KMS-11 (cell line): ENCODE measurements around the gene CCNJL.
"Not testable (repeated sequence)": the region's sequence is repeated elsewhere in the genome, so short reads cannot be mapped to it uniquely, and the experiment has no call there.

Experiments
- H2AFZ ChIP-seq: fragments of 200-600 bp; sonication (generic); 2 replicates; pipeline ENCODE4 v1.6.1; 2016; ENCODE audit warnings: antibody characterized with exemption, mixed run types, low read depth
- H3K27ac ChIP-seq: fragments of 200-600 bp; sonication (generic); 2 replicates; pipeline ENCODE4 v1.6.1; 2016; ENCODE audit warnings: mild to moderate bottlenecking, mixed run types
- H3K27me3 ChIP-seq: fragments of 200-600 bp; sonication (generic); 2 replicates; pipeline ENCODE4 v1.6.1; 2017; ENCODE audit warnings: mild to moderate bottlenecking, low read depth, mixed run types, moderate library complexity; ENCODE audit not compliant: insufficient read depth
- H3K36me3 ChIP-seq: fragments of 200-600 bp; sonication (generic); 2 replicates; pipeline ENCODE4 v1.6.1; 2017; ENCODE audit warnings: mild to moderate bottlenecking, mixed run types; ENCODE audit not compliant: insufficient read depth
- H3K4me1 ChIP-seq: fragments of 200-600 bp; sonication (generic); 2 replicates; pipeline ENCODE4 v1.6.1; 2016; ENCODE audit warnings: mild to moderate bottlenecking, low read depth, mixed run types; ENCODE audit not compliant: poor library complexity, severe bottlenecking
- H3K4me2 ChIP-seq: fragments of 200-600 bp; sonication (generic); 2 replicates; pipeline ENCODE4 v1.7.0; 2016; ENCODE audit warnings: mild to moderate bottlenecking, mixed run types
- H3K4me3 ChIP-seq: fragments of 200-600 bp; sonication (generic); IDR thresholded peaks from 2 replicates; pipeline ENCODE4 v1.6.1; 2017; ENCODE audit warnings: low read depth, low read length, mixed read lengths; ENCODE audit not compliant: insufficient read depth
- H3K79me2 ChIP-seq: fragments of 200-600 bp; sonication (generic); 2 replicates; pipeline ENCODE4 v1.6.1; 2016; ENCODE audit warnings: low read depth, mixed run types; ENCODE audit not compliant: insufficient read depth
- H3K9ac ChIP-seq: fragments of 200-600 bp; sonication (generic); 2 replicates; pipeline ENCODE4 v1.6.1; 2016; ENCODE audit warnings: mild to moderate bottlenecking, mixed run types
- H4K20me1 ChIP-seq: fragments of 200-600 bp; sonication (generic); 2 replicates; pipeline ENCODE4 v1.6.1; 2016; ENCODE audit warnings: mild to moderate bottlenecking, mixed run types; ENCODE audit not compliant: insufficient read depth
- TF ChIP-seq, protein P1 (sequence below): fragments of 200-600 bp; sonication (generic); conservative IDR thresholded peaks from 2 replicates; pipeline ENCODE4 v1.6.1; 2017; ENCODE audit warnings: low read depth, mild to moderate bottlenecking, antibody characterized with exemption, low read length, moderate library complexity, mixed read lengths

CCNJL gene

DNA sequence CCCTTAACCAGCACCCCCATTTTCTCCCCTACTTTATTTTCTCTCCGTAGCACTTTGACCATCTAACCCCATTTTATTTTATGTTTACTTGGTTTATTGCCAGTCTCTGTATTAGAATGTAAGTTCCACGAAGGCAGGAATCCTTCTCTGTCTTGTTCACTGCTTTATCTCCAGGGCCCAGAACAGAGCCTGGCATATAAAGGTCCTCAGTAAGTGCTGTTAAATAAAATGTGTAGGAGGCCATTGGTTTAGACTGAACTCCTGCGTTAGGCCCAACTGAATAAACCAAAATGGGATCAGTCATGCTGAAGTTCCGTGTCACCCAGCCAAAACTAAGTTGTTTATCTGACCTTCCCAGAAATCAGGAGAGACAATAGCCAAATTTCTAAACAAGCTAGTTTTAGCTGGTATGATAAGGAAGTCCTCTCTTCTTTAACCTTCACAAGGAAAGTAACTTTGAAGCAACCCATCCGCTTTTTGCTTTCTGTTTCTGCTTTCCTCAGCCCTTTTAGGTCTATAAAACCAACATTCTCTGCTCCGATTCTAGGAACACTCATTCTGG is 29.0 kb upstream of the CCNJL start:
- Histone ChIP-seq H3K27ac (no peak overlapping the region), H3K27me3 (no peaks in the 10 kb centered on the region), H3K79me2 (no peaks in the 10 kb centered on the region), H3K9ac (no peak overlapping the region), H4K20me1 (no peaks in the 10 kb centered on the region), H3K4me2 (no peak overlapping the region), H2AFZ (no peak overlapping the region), H3K36me3 (no peaks in the 10 kb centered on the region), H3K4me3 (no peak overlapping the region), H3K4me1 (no peaks in the 10 kb centered on the region)
- TF ChIP-seq, protein P1, sequence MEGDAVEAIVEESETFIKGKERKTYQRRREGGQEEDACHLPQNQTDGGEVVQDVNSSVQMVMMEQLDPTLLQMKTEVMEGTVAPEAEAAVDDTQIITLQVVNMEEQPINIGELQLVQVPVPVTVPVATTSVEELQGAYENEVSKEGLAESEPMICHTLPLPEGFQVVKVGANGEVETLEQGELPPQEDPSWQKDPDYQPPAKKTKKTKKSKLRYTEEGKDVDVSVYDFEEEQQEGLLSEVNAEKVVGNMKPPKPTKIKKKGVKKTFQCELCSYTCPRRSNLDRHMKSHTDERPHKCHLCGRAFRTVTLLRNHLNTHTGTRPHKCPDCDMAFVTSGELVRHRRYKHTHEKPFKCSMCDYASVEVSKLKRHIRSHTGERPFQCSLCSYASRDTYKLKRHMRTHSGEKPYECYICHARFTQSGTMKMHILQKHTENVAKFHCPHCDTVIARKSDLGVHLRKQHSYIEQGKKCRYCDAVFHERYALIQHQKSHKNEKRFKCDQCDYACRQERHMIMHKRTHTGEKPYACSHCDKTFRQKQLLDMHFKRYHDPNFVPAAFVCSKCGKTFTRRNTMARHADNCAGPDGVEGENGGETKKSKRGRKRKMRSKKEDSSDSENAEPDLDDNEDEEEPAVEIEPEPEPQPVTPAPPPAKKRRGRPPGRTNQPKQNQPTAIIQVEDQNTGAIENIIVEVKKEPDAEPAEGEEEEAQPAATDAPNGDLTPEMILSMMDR, result no peak

DNA sequence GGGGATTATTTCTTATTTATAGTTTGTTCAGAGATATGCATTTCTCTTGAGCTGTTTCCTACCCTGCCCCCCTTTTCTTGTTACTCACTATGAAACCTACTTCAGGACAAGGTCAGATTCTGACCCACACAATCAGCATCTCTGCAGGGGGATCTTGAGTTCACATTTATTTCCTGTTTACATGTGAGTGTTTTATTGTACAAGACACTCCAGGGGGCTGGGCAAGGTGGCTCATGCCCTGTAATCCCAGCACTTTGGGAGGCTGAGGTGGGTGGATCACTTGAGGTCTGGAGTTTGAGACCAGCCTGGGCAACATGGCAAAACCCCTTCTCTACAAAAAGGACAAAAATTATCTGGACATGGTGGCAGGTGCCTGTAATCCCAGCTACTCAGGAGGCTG is 28.1 kb upstream of the CCNJL start:
- not testable (repeated sequence) for H3K4me3 ChIP-seq, H3K4me1 ChIP-seq, H3K4me2 ChIP-seq, H2AFZ ChIP-seq, H3K79me2 ChIP-seq, H3K27ac ChIP-seq, H3K27me3 ChIP-seq, H3K9ac ChIP-seq, H4K20me1 ChIP-seq, H3K36me3 ChIP-seq

DNA sequence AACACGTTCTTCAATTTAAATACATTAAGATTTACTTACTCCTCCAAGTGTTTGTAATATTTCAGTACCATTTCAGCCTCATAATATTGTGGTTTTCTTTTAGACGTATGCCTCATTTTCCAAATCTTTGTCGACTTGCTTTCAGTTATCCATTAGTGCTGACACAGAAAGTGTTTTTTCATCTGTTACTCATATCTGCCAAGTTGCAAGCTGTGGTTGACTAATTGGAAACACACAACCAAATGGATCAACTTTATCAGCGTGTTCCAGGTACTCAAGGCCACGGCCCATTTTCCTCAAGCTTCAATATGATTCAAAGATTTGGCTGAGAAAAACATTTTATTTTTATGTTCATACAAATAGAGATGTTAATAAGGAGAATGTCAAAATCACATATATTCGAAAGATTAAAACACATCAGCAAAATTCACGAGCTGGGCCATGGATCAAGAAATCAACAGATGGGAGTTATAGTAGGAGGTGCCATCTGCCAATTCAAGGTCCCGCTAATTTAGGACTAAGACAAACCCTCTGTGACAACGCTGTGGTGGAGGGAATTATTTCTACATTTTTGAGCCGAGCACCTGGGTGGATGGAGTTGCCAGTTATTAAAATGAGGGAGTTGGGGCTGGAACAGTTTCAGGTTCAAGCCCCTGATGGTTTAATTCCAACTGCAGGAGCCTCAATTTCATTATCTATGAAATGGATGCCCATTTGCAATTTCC is 27.2 kb upstream of the CCNJL start:
- Histone ChIP-seq H3K4me2 (no peak overlapping the region), H3K79me2 (no peaks in the 10 kb centered on the region), H3K4me3 (no peak overlapping the region), H3K36me3 (no peaks in the 10 kb centered on the region), H3K9ac (no peak overlapping the region), H3K27me3 (no peaks in the 10 kb centered on the region), H3K27ac (no peak overlapping the region), H2AFZ (no peak overlapping the region), H3K4me1 (no peaks in the 10 kb centered on the region), H4K20me1 (no peaks in the 10 kb centered on the region)
- TF ChIP-seq, protein P1, result no peak

DNA sequence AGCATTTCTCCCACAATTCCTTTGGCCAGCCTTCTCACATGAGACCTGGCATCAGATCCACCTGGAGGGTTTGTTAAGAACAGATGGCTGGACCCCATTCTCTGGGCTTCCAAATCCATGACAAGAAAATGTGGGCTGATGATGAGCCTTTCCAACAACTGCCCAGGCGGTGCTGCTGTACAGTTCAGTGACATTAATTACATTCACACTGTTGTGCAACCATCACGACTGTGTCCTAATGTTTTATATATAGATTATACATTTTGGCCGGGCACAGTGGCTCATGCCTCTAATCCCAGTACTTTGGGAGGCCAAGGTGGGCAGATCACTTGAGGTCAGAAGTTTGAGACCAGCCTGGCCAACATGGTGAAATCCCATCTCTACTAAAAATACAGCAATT is 22.4 kb upstream of the CCNJL start:
- not testable (repeated sequence) for H3K36me3 ChIP-seq, H2AFZ ChIP-seq, H3K27me3 ChIP-seq, H4K20me1 ChIP-seq, H3K4me1 ChIP-seq, H3K9ac ChIP-seq, H3K27ac ChIP-seq, H3K4me2 ChIP-seq, H3K4me3 ChIP-seq, H3K79me2 ChIP-seq

DNA sequence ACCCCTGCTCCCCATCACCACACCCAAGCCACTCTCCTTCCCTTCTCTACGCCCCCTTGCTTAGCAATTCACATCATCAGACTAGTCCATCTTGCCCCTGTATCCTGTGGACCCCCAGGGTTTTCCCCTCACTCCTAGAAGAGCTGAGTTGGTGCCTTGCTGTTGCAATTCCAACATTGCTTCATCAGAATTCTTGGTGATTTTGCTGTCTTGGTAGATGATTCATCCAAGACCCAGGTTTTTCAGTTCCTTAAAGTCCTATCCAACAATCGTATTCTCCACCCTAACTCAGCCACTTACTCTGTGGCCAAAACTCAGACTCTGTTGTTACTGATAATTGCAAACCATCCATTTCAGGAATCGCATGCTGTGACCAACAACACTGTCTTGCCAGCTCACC is 21.4 kb upstream of the CCNJL start:
- no peaks in the 10 kb centered on the region for H3K27me3 ChIP-seq
- H3K4me3 ChIP-seq, result no peak overlapping the region
- no peak overlapping the region for H3K4me2 ChIP-seq
- H3K79me2 ChIP-seq, result no peaks in the 10 kb centered on the region
- no peak overlapping the region for H2AFZ ChIP-seq
- H3K27ac ChIP-seq, result no peak overlapping the region
- H4K20me1 ChIP-seq, result no peaks in the 10 kb centered on the region
- H3K36me3 ChIP-seq, result no peaks in the 10 kb centered on the region
- TF ChIP-seq, protein P1, result no peak
- no peak overlapping the region for H3K9ac ChIP-seq
- no peaks in the 10 kb centered on the region for H3K4me1 ChIP-seq
